Measurements from ENCODE around the gene IFT22.
"Not testable (repeated sequence)": the region's sequence is repeated elsewhere in the genome, so short reads cannot be mapped to it uniquely, and the experiment has no call there.

IFT22 gene

DNA sequence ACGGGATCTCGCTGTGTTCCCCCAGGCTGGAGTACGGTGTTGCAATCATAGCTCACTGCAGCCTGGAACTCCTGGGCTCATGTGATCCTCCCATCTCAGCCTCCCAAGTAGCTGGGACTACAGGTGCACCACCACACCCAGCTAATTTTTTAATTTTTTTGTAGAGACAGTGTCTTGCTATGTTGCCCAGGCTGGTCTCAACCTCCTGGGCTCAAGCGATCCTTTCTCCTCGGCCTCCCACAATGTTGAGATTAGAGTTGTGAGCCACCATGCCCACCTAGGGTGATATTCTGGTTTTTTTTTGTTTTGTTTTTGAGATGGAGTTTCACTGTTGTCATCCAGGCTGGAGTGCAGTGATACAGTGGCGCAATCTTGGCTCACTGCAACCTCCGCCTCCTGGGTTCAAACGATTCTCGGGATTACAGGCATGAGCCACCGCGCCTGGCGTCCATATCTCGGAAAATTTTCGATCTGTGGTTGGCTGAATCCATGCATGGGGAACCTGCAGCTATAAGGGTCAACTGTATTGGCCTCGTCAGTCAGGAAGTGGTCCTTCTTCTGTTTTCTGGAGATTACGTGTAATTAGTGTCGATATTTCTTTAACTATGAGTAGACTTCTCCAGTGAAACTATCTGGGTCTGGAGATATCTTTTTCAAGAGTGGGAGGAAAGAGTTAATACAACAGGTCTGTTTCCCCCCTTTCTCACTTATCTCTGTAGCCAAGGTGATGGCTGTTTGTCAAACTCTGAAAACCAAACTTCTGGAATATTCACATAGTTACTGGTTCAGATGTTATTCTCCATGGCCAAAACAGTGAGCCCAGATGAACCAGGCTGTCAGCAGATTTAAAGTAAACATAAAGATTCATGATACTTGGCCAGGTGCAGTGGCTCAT lies 55.7 kb downstream of the IFT22 start:
- ChIA-PET CTCF (interaction anchor here (0.8 to 1.7 kb wide), 5 partner anchors 11 to 46 kb away, joined by 3 to 6 read pairs (median 4); no protein-coding TSS in a partner anchor), POLR2A (no interaction called here)
- TF ChIP-seq, protein P1, sequence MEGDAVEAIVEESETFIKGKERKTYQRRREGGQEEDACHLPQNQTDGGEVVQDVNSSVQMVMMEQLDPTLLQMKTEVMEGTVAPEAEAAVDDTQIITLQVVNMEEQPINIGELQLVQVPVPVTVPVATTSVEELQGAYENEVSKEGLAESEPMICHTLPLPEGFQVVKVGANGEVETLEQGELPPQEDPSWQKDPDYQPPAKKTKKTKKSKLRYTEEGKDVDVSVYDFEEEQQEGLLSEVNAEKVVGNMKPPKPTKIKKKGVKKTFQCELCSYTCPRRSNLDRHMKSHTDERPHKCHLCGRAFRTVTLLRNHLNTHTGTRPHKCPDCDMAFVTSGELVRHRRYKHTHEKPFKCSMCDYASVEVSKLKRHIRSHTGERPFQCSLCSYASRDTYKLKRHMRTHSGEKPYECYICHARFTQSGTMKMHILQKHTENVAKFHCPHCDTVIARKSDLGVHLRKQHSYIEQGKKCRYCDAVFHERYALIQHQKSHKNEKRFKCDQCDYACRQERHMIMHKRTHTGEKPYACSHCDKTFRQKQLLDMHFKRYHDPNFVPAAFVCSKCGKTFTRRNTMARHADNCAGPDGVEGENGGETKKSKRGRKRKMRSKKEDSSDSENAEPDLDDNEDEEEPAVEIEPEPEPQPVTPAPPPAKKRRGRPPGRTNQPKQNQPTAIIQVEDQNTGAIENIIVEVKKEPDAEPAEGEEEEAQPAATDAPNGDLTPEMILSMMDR (IDR thresholded peaks at IDR 0.05; ENCODE audit: insufficient read depth, low read length, missing control alignments) = no peak
- no peak overlapping the region for H3K4me3 ChIP-seq (ENCODE audit: low read depth, low read length)
- DNase-seq (ENCODE audit: low read depth, low spot score) = no peak

GRCh38 chr7:101264102-101264706 lies 57.4 kb downstream of the IFT22 start:
- not testable (repeated sequence) for H3K4me3 ChIP-seq (ENCODE audit: low read depth, low read length); DNase-seq (ENCODE audit: low read depth, low spot score)
- ChIA-PET POLR2A (interaction anchor here (0.6 kb wide), 1 partner anchor 76 kb away, joined by 4 read pairs; no protein-coding TSS in a partner anchor), CTCF (interaction anchor here (0.8 to 1.7 kb wide), 6 partner anchors 9 to 120 kb away, joined by 3 to 6 read pairs (median 4); partner anchors contain the start of gene FIS1)

Measured in AG04449 (cell line).